HG03558 (cell line): Measurements from ENCODE around the gene CALML4.
"Not testable (repeated sequence)": the region's sequence is repeated elsewhere in the genome, so short reads cannot be mapped to it uniquely, and the experiment has no call there.

ENCODE experiments used
- ATAC-seq: cut with Tn5 transposase; IDR thresholded peaks from one replicate; pipeline ENCODE4 v1.9.1; 2021; ENCODE audit warnings: moderate number of reproducible peaks; ENCODE audit not compliant: unreplicated experiment; ENCODE audit errors: extremely low read depth

The CALML4 gene

GRCh38 chr15:68196445-68197169 is 8.5 kb downstream of the CALML4 start:
- no peak for ATAC-seq

- ATAC-seq, result no peak
Measured at GRCh38 chr15:68195336-68196112, 9.6 kb downstream of the CALML4 start.

- ATAC-seq, result no peak
Measured at GRCh38 chr15:68192804-68193486, 12.2 kb downstream of the CALML4 start.

GRCh38 chr15:68192117-68192516 is 13.0 kb downstream of the CALML4 start:
- no peak for ATAC-seq

GRCh38 chr15:68191555-68191954 is 13.6 kb downstream of the CALML4 start:
- no peak for ATAC-seq

GRCh38 chr15:68190048-68190447 is 15.1 kb downstream of the CALML4 start:
- ATAC-seq, result no peak

GRCh38 chr15:68188647-68189046 is 16.5 kb downstream of the CALML4 start:
- no peak for ATAC-seq

- ATAC-seq, result no peak
Measured at GRCh38 chr15:68187559-68187958, 17.6 kb downstream of the CALML4 start.

GRCh38 chr15:68186671-68187397 is 18.3 kb downstream of the CALML4 start:
- ATAC-seq, result no peak

GRCh38 chr15:68184616-68185480 is 20.3 kb downstream of the CALML4 start:
- no peak for ATAC-seq

GRCh38 chr15:68183616-68184315 is 21.4 kb downstream of the CALML4 start:
- ATAC-seq, result no peak

GRCh38 chr15:68177742-68178141 is 27.4 kb downstream of the CALML4 start:
- ATAC-seq, result no peak

- ATAC-seq, result no peak
Measured at GRCh38 chr15:68176601-68177000, 28.5 kb downstream of the CALML4 start.

- no peak for ATAC-seq
Measured at GRCh38 chr15:68175526-68175925, 29.6 kb downstream of the CALML4 start.

- ATAC-seq, result no peak
Measured at GRCh38 chr15:68173119-68173518, 32.0 kb downstream of the CALML4 start.

- ATAC-seq, result not testable (repeated sequence)
Measured at GRCh38 chr15:68172037-68172436, 33.1 kb downstream of the CALML4 start.

GRCh38 chr15:68166847-68167246 is 38.3 kb downstream of the CALML4 start:
- ATAC-seq, result no peak

- ATAC-seq, result no peak
Measured at GRCh38 chr15:68163191-68163590, 41.9 kb downstream of the CALML4 start.

- ATAC-seq, result no peak
Measured at GRCh38 chr15:68158046-68158628, 47.0 kb downstream of the CALML4 start.
